CD4-positive, alpha-beta memory T cell (primary cell): ENCODE results near the gene TECTA. TPM values are rescaled to one million over a fixed set of nuclear protein-coding genes. Genes with fewer than 3 reads are reported as not detected.
"Not testable (repeated sequence)": the region's sequence is repeated elsewhere in the genome, so short reads cannot be mapped to it uniquely, and the experiment has no call there.

Experiments used
- CTCF ChIA-PET: fragments of 350-600 bp; sonication (Branson Sonifier 250); formaldehyde crosslinking; loops from one replicate; lab custom pipeline; 2021; ENCODE audit warnings: inconsistent platforms; ENCODE audit not compliant: partially characterized antibody; lab: Charles Lee
- POLR2A ChIA-PET: fragments of 350-600 bp; sonication (Branson Sonifier 250); formaldehyde crosslinking; loops from one replicate; lab custom pipeline; 2021; ENCODE audit not compliant: partially characterized antibody; lab: Charles Lee
- DNase-seq, 5 donors: peaks; one replicate each; pipeline versions ENCODE4 v3.0.0 to v3.0.0-alpha.2; 2020 to 2022; ENCODE audit warnings: mixed read lengths in 1 of 5
- H3K27ac ChIP-seq: one replicate; pipeline ENCODE4 v1.7.0; 2013; ENCODE audit warnings: low read depth, low read length
- H3K27me3 ChIP-seq: 2 replicates; pipeline ENCODE4 v1.7.0; 2013; ENCODE audit warnings: mild to moderate bottlenecking, low read length, moderate library complexity; ENCODE audit not compliant: insufficient read depth
- H3K36me3 ChIP-seq: 2 replicates; pipeline ENCODE4 v1.7.0; 2013; ENCODE audit warnings: mild to moderate bottlenecking, low read length, moderate library complexity; ENCODE audit not compliant: insufficient read depth
- H3K4me1 ChIP-seq: 2 replicates; pipeline ENCODE4 v1.7.0; 2013; ENCODE audit warnings: mild to moderate bottlenecking, low read length, moderate library complexity; ENCODE audit not compliant: insufficient read depth
- H3K4me3 ChIP-seq, 2 donors: one replicate each; pipeline ENCODE4 v1.7.0; 2013; ENCODE audit warnings: low read length in 2 of 2, mild to moderate bottlenecking in 1 of 2
- H3K9me3 ChIP-seq, 2 donors: one replicate each; pipeline ENCODE4 v1.7.0; 2013; ENCODE audit warnings: low read length in 2 of 2, control low read depth in 1 of 2; ENCODE audit not compliant: control insufficient read depth in 1 of 2
- H3K27ac Mint-ChIP-seq, 7 donors: one replicate each; pipeline ENCODE4 v1.8.0; 2020 to 2021; ENCODE audit warnings: mixed read lengths in 7 of 7, mild to moderate bottlenecking in 6 of 7, inconsistent platforms in 3 of 7, moderate library complexity in 3 of 7
- H3K27me3 Mint-ChIP-seq, 2 donors: one replicate each; pipeline ENCODE4 v1.8.0; 2020 to 2021; ENCODE audit warnings: mixed read lengths in 2 of 2
- H3K36me3 Mint-ChIP-seq, 2 donors: one replicate each; pipeline ENCODE4 v1.8.0; 2020 to 2021; ENCODE audit warnings: mixed read lengths in 2 of 2, inconsistent platforms in 1 of 2, mild to moderate bottlenecking in 1 of 2
- H3K4me1 Mint-ChIP-seq, 4 donors: one replicate each; pipeline ENCODE4 v1.8.0; 2020 to 2021; ENCODE audit warnings: mixed read lengths in 4 of 4, mild to moderate bottlenecking in 1 of 4
- H3K4me3 Mint-ChIP-seq, 8 donors: one replicate each; pipeline ENCODE4 v1.8.0; 2020 to 2021; ENCODE audit warnings: mixed read lengths in 8 of 8, mild to moderate bottlenecking in 7 of 8, moderate library complexity in 6 of 8, inconsistent platforms in 3 of 8
- H3K9me3 Mint-ChIP-seq, 8 donors: one replicate each; pipeline ENCODE4 v1.8.0; 2020 to 2021; ENCODE audit warnings: mixed read lengths in 8 of 8, mild to moderate bottlenecking in 5 of 8, inconsistent platforms in 3 of 8, moderate library complexity in 1 of 8
- intact Hi-C: fragments of 100-400 bp; cut with micrococcal nuclease; formaldehyde crosslinking; loops from one replicate; pipeline ENCODE4 v1.15.1; 2023
- polyA plus RNA-seq, 2 donors: library from polyadenylated mRNA; unstranded; fragments of 300-500 nt; fragmentation: Illumina TruSeq; gene quantifications; one replicate each; pipeline ENCODE4 v1.2.3, GENCODE V29; 2021
- total RNA-seq, 2 experiments: library from RNA; stranded (reverse); gene quantifications; one replicate each; pipeline ENCODE4 v1.2.3, GENCODE V29; 2021

The TECTA gene
- total and polyA plus RNA-seq, 4 experiments from 2014 or later: 0.07 to 0.38 (median 0.33) TPM; not detected in 1

DNA sequence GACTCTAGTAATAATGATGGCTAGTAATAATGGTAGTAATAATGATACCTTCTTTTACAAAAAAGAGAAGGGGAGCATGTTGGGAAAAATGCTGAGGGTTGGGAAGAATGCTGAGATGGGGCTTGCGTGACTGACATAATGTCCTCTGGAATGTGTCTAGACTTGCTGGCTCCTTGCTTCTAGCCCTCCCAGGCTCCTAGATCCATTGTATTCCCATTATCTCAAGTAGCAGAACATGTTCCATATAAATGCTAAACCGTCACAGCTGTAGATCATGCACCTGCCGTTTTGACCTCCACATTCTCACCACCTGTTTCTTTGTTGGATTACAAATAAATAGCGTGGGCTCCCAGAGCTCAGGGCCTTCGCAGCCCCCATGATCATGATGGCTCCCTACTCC, 139.0 kb downstream of the TECTA start:
- DNase-seq, H3K36me3 Mint-ChIP-seq, POLR2A ChIA-PET, H3K36me3 ChIP-seq, H3K27ac ChIP-seq, intact Hi-C loops, H3K9me3 Mint-ChIP-seq, H3K4me1 ChIP-seq, H3K4me3 Mint-ChIP-seq, H3K9me3 ChIP-seq, H3K27ac Mint-ChIP-seq, CTCF ChIA-PET, H3K27me3 ChIP-seq, H3K4me3 ChIP-seq: not testable (repeated sequence)
- peaks cover 5 to 14% (median 9%) of the 10 kb centered on the region in 4 donors for H3K4me1 Mint-ChIP-seq
- peaks cover 8 to 16% of the 10 kb centered on the region in 2 donors for H3K27me3 Mint-ChIP-seq

DNA sequence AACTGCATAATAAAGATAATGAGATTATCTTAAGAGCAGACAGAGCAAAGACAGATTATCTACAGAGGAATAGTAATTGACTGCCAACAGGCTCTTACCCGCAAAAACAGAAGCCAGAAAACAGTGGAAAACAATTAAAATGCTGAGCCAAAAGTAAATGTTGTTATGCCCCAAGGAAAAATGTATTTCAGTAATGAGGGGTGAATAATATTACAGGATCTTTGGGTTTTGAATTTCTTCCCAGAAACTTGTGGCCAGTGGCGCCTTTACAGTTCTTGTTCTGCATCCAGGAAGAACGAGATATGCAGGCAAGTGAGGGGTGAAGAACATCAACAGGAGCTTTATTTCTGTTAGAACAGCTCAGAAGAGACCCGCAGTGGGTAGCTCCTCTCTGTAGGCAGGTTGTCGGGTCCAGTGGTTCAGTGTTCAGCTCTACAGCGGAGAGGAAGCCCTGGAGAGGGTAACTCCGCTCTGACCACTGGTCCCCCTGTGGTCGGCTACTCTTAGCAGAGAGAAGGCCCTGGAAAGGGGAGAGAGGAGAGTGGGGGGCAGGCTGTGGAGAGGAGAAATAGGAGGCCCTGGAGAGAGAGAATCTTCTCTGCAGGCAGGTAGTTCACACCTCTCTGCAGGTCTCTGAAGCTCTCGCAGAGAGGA, 139.7 kb downstream of the TECTA start:
- Mint-ChIP-seq H3K4me1 (peaks cover 5 to 14% (median 9%) of the 10 kb centered on the region in 4 donors), H3K27ac (no peak overlapping the region)
- CTCF ChIA-PET: no interaction called here

More for the DNA sequence above, 139.7 kb downstream of the TECTA start:
- intact Hi-C loops: no loop called here
- Mint-ChIP-seq H3K9me3 (peaks cover 0 to 2% (median 0%) of the 10 kb centered on the region in 8 donors), H3K27me3 (peaks cover 8 to 13% of the 10 kb centered on the region in 2 donors), H3K4me3 (no peak overlapping the region), H3K36me3 (no peaks in the 10 kb centered on the region)
- peaks cover 5% of the 10 kb centered on the region for H3K4me1 ChIP-seq
- POLR2A ChIA-PET: no interaction called here
- no peaks in the 10 kb centered on the region for H3K9me3 ChIP-seq
- H3K27me3 ChIP-seq: no peaks in the 10 kb centered on the region
- H3K36me3 ChIP-seq: no peaks in the 10 kb centered on the region
- H3K4me3 ChIP-seq: no peak overlapping the region
- no peak overlapping the region for H3K27ac ChIP-seq
- no peak for DNase-seq

Other genes starting within 250 kb of the TECTA start
- 10 to 100 TPM; 22.4 to 22.6 TPM for gene TBCEL, start 77.1 kb upstream of the TECTA start, total RNA-seq
- gene TBCEL, start 77.1 kb upstream of the TECTA start, polyA plus RNA-seq: 1 to 10 TPM; 3.7 to 4.0 TPM
- 10 to 100 TPM; 27.4 to 28.7 TPM for gene SC5D, start 191.5 kb downstream of the TECTA start, total RNA-seq
- gene SC5D, start 191.5 kb downstream of the TECTA start, polyA plus RNA-seq: 10 to 100 TPM in 1 of 2 donors, 1 to 10 TPM in 1; 8.2 to 16.5 TPM